NCI-H187 (cell line): ENCODE measurements around the gene OR2A2.
A peak's percentile ranks its signal among the peaks of the same experiment; 100 is the strongest.
"Not testable (repeated sequence)": the region's sequence is repeated elsewhere in the genome, so short reads cannot be mapped to it uniquely, and the experiment has no call there.

ENCODE experiments used
- DNase-seq, 2 experiments: peaks; one replicate each; lab custom pipeline; 2025; lab: John Stamatoyannopoulos, UW

Gene OR2A2, protein sequence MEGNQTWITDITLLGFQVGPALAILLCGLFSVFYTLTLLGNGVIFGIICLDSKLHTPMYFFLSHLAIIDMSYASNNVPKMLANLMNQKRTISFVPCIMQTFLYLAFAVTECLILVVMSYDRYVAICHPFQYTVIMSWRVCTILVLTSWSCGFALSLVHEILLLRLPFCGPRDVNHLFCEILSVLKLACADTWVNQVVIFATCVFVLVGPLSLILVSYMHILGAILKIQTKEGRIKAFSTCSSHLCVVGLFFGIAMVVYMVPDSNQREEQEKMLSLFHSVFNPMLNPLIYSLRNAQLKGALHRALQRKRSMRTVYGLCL

DNA sequence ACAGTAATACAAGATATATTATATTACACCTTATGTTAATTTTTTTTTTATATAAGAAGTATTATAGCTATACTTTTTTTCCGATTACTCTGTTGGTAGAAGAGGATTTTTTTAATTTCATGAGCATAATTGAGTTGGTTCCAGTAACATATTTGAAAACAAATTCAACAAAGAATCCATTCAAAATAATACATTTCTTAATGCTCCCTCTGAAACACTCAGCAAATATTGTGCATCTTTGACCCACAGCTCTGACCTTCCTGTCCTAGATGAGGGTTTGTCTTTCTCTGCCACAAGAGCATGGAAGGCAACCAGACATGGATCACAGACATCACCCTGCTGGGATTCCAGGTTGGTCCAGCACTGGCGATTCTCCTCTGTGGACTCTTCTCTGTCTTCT, at the start of gene OR2A2:
Gene OR2A2, plus strand, starts transcription at position 301 of the 400 bp plus-strand sequence. Its CDS starts 0 bp downstream, at position 301.
- DNase-seq: no peak

DNA sequence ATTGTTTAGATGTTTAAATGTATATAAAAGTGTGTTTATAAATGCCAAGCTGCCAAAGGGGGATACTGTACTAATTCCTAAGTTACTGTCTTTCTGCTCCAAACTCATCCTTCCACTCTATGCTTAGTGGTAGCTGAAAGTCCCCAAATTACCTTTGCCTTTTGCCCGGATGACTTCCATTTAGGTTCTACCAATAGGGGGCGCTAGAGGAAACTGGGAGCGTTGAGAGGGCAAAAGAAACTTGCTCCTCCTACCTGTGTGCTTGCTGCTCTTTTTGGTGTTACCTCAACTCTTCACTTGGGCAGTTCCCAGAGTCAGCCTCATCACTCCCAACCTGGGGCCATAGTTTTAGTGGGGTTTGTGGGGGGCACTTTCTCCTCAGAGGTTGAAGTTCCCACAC, 45.7 kb upstream of the OR2A2 start:
- no peak for DNase-seq

DNA sequence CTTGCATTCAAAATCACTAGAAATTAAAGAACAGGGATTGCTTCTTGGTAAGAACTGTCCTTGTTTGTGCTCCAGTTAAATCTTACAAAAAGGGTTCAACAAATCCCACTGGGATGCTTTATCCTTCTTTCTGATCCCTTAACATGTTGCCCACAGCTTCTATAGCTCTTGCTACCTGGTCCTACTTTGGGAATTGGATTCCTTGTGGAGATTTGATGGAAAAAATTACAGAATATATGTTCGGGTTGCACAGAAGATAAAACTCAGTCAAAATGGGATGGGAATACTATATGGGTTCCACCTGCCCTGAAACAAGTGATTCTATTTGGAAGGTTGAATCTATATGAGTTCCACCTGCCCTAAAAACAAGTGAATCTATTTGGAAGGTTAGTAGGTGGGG, 39.9 kb upstream of the OR2A2 start, which contains the start of gene OR2A25:
Gene OR2A25, plus strand, starts transcription at position 301 of the 400 bp plus-strand sequence. CDS start 4,409 bp downstream, outside the sequence.
- DNase-seq: no peak

DNA sequence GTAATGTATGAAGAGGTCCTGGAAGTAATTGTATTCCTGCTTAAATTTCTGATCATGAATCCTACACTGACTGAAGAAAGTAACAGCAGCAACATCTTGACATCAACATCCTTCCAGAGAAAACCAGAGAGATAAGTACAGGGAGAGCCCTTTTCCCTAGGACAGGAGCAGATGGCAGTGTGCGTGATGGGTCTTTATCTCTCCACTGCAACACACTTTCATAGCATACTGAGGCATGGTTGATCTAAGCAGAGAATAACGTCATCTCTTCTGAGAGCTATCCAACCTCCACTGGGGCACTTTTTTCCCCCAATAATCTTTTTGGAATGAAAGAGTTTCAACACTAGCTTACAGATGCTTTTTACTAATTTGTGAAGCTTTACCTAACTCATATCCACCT, 39.4 kb upstream of the OR2A2 start:
- DNase-seq: no peak

DNA sequence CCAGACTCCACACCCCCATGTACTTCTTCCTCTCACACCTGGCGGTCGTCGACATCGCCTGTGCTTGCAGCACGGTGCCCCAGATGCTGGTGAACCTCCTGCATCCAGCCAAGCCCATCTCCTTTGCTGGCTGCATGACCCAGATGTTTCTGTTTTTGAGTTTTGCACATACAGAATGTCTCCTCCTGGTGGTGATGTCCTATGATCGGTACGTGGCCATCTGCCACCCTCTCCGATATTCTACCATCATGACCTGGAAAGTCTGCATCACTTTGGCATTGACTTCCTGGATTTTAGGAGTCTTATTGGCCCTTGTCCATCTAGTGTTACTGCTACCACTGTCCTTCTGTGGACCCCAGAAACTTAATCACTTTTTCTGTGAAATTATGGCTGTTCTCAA, 35.0 kb upstream of the OR2A2 start:
- no peak for DNase-seq

DNA sequence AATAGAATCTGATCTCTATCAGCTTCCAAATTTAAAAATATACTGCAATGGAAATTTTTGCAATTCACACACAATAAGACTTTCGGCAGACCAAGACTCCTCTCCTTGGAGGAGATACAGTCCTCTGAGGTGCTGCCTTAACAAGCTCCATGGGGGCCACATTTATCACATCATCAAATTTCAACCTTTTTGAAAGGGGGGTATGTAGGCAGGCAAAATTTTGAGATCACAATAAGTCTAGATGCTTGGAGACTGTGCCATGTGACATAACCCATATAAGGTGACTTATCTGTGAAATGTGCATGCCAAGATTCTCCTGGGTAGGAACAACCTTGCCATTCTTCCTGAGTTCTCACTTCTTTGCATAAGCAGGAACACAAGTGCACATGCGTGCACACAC, 23.4 kb upstream of the OR2A2 start, which contains the start of gene OR2A12:
Gene OR2A12, plus strand, starts transcription at position 301 of the 400 bp plus-strand sequence. CDS start 8,830 bp downstream, outside the sequence.
- DNase-seq: no peak

DNA sequence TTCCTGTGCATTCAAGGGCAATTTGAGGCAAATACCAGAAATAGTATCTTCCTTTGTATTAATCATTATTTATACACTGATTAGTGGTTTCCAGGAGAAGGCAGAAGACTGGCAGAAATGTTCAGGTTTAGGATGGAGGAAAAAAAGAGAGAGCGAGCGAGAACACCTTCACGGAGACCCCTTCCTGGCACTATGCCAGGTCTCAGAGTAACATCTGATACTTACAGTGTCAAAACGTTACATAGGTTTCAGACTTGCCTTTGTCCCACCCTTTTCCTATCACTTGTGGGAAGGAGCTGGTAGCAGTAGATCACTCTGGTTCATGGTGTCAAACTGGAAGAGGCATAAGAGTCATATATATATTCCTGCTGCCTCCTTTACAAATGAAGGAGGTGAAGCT, 22.7 kb upstream of the OR2A2 start:
- no peak for DNase-seq

DNA sequence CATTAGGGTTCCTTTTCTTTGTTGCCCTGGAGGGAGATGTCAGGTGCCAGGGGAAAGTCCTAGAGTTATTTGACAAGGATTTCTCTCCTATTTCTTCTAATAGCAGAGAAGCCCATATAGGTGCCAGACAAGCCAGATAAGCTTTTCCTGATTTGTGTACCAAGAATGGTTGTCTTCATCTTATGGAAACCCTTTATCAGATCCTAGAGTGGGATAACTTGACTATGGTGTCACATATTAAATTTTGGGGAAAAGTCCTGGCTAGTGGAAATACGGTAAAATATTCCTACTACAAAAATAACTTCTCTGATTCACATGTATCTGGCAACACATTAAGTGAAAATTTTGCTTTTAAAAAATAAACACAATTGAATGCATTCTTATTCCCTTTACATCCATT, 22.2 kb upstream of the OR2A2 start:
- DNase-seq: no peak

DNA sequence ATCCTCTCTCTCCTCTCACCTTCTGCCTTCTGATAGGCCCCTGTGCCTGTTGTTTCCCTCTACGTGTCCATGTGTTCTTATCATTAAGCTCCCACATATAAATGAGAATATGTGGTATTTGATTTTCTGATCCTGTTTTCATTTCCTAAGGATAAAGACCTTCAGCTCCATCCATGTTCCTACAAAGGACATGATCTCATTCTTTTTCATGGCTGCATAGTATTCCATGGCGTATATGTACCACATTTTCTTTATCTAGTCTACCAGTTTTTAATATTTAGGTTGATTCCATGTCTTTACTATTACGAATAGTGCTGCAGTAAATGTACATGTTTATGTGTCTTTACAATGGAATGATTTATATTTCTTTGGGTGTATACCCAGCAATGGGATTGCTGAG, 18.7 kb upstream of the OR2A2 start:
- DNase-seq: no peak

DNA sequence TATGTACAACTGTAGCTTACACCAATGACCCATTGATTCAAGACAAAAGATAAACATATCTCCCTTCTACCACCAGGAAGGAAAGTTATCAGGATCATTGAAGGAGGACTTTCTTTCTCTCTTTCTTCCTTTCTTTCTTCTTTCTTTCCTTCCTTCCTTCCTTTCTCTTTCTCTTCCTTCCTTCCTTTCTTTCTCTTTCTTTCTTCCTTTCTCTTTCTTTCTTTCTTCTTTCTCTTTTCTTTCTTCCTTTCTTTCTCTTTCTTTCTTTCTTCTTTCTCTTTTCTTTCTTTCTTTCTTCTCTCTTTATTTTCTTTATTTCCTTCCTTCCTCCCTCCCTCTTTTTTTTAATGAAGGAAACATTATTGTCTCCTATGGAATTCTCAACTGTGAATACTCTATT, 10.6 kb upstream of the OR2A2 start:
- DNase-seq: no peak

DNA sequence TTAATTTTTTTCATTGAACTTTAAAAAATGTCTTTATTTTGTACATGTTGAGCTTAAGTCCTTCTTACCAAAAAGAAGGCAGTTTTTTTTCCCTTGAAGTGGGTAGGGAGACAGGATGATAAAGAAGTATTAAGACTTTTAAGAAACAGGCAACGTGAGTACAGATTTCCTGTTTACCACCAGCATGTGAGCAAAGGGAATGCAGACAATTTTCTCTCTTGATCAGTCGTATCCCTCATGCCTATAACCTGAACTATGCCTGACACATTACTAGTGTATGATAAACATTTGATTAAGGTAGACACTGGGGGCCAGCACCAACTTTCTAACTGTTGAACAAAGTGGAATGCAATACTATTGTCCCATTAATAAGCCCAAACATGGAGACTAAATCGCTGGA, 8.8 kb upstream of the OR2A2 start:
- no peak for DNase-seq

DNA sequence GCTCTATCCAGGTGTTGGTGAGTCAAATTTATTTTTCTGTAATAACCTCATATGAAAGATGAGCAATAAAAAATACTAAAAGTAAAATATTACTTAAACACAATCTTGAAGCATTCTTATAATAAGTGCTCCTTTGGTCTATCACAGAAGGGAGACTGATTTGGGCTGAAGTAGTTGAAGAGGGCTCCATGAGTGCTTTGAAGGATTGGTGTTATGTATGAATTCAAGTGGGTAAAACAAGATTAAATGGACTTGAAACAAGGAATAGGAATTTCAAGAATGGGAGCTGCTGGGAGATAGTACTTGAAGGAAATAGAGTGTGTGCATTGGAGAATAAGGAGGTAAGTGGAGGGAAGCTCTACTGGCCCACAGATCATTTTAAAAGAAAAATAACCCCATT, 7.3 kb upstream of the OR2A2 start:
- DNase-seq: peak; percentile 5 to 49

DNA sequence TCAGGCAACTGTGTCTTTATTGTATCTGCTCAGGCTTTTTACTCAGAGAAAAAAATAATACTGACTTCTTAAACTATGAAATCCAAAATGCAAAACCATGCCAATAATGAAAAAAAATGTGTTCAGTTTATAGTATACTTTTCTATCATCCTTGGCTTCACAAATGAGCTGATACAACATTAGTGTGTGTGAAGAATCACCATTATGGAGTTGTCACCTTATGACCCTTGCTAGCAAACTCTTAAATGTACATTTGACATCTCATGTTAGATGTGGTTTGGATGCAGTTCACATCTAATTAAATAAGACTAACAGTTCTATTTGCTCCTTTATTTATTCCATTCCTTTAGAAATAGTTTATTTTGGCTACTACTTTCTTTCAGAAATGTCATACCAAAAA, 4.2 kb upstream of the OR2A2 start:
- no peak for DNase-seq

DNA sequence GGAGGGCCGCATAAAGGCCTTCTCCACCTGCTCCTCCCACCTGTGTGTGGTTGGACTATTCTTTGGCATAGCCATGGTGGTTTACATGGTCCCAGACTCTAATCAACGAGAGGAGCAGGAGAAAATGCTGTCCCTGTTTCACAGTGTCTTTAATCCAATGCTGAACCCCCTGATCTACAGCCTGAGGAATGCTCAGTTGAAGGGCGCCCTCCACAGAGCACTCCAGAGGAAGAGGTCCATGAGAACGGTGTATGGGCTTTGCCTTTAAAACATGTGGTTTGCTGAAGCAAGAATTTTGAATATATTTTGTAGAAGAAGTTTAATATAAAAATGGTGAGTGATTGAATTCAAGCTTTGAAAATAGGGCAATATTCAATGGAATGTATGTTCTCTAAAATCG, 889 bp downstream of the OR2A2 start:
- DNase-seq: no peak

DNA sequence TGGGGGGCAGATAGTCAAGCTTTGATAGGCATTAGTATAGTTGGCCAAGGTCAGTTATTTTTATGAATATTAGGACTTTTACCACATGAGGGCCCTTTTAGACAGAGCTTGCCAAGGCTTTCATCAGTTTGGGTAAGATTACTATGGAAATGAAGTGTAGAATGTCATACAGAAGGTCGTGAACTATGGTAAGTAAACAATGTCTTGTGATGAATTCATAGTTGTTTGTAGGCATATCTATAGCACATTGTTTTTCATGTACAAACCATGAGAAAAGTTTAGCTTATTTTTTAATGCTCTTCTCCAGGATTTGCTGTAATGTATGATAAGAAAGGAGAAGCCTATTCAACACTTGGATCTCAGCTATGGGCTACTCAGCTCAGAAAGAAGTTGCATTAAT, 4.3 kb downstream of the OR2A2 start:
- DNase-seq: no peak

DNA sequence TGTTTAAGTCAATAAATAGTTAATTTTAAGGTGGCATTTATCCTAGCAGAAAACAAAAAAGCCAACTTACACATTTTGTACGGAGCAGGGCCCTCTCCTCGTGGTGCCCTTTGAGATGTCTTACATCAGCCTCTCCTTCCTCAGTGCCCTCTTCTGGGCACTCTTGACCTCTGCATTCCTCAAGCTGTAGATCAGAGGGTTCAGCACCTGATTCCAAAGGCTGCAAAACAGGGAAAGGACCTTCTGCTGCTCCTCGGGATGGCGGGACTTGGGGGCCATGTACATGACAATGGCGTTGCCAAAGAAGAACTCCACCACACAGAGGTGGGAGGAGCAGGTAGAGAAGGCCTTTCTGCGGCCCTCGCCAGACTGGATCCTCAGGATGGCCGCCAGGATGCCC, 9.0 kb downstream of the OR2A2 start:
- no peak for DNase-seq

DNA sequence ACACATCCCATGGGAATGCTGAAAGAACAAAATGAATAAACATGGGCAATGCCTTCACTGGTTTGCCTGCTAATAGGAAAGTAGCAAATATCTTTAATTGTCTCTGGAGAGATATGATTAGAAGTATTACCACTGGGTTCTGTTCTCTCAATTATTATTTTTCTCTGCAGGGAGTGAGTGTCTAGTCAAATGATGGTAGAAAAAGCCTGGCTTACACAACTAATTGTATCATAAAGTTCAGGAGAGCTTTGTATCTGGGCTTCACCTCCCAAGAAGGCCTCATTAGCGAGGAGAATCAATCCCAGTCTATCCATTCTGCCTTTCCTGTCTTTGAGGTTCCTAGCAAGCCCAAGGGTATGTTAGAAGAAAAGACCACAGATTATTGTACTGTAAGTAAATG, 13.5 kb downstream of the OR2A2 start, which contains the start of gene OR2A14:
Gene OR2A14, plus strand, starts transcription at position 301 of the 400 bp plus-strand sequence. CDS start 5,937 bp downstream, outside the sequence.
- no peak for DNase-seq

DNA sequence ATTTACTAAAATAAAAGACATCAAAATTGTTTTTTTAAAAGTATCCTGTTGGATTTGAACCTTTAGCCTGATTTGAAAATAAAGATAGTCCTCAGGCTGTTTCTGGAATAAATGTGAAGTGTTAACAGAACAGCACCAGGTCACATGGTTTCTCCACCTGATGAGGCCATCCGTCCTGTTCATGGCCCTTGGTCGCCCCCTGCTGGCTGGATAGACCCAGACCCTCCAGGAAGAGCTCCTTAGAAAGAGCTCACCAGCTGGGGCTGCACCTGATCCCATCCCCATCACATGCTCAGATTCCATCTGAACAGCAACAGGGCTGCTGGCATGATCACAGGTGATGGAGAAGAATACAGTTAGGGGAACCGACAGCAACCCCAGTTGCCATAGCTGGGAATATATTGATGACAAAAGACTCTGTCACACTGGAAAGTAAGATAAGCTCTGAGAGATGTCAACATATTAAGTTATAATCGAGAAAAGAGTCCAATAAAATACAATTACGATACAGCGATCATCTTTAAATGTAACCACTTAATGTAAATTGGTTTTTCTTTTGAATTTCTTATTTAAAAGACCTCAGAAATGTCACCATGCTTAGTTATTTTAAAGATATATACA, 18.4 kb downstream of the OR2A2 start:
- peak; percentile 40 to 49 for DNase-seq

DNA sequence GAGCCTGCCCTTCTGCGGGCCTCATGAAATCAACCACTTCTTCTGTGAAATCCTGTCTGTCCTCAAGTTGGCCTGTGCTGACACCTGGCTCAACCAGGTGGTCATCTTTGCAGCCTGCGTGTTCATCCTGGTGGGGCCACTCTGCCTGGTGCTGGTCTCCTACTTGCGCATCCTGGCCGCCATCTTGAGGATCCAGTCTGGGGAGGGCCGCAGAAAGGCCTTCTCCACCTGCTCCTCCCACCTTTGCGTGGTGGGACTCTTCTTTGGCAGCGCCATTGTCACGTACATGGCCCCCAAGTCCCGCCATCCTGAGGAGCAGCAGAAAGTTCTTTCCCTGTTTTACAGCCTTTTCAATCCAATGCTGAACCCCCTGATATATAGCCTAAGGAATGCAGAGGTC, 20.2 kb downstream of the OR2A2 start:
- not testable (repeated sequence) for DNase-seq

DNA sequence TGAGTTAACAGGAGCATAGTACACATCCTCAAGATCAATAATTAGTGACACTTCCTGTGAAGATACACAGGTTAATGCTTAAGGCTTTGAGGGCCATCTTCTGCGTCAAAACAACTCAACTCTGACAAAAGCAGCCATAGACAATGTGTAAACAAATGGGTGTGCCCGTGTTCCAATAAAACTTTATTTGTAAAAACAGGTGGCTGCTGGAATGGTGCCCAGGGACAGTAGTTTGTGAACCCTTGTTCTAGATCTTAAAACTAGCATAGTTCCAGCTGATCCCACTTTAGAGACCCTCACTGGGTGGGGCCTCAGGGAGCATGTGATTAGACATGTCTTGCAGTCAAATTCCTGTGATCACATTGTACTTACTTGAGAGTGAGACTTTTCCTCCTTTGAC, 21.3 kb downstream of the OR2A2 start:
- DNase-seq: no peak

DNA sequence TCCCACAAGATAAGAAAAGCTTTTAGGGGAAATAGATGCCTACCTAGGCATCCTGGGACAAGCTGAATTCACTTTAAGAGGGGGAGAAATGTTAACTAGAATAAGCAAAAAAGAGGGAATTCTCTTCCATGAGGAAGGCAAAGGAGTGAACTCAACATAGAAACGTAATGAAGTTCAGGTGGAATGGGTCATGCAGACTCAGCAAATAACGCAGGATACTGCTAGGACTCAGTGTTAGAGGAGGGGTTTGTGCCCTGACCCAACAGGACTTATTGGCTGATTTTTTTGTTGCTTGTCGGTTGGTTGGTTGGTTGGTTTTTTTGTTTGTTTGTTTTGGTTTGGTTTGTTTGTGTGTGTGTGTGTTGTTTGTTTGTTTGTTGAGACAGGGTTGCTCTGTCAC, 22.9 kb downstream of the OR2A2 start:
- no peak for DNase-seq

DNA sequence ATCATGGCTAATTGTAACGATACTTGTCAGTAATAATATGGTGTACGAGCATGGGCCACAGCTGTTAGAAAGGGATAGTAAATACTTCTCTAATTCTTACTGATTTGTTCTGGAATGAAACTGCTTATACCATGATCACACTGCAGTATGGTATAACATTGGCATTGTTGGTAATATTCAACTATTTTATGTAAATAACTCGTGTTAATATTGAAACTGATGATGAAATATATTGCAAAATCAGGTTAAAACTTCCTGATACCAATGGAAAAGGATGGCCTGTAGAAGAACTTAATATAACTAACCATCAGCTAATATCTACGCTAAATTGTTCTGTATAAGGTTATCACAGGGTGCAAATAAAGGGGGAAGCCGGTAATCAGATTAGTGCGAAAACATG, 23.9 kb downstream of the OR2A2 start:
- DNase-seq: no peak

DNA sequence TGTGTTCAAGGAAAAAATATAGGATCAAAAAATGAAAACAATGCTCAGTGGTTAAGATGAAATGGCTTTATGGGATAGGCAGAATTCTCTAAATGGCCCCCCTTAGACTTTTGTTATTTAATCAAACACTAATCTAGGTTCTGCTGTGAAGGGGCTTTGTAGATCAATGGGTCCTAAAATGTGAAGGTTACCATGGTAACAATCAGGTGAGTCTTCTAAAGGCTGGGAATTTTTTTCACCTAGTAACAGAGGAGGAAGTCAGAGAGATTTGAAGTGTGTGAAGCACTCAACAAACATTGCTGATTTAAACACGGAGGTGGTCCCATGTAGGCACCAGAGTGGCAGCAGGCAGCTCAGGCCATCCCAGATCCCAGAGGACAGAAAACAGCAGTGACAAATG, 24.7 kb downstream of the OR2A2 start:
- DNase-seq: no peak

DNA sequence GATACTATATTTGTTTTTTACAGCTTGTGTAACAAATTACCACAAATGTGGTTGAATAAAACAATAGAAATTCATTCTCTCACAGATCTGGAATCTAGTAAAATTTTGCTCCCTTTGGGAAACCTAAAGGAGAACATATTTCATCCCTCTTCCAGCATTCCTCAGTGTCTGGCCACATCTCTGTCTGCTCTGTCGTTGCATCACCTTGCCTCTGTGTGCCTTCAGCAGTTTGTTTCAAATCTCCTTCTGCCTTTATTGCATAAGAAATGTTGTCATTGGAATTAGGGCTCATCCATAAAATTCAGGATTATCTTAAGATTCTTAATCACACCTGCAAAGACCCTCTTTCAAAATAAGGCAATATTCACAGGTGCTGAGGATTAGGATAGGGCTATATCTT, 28.1 kb downstream of the OR2A2 start:
- no peak for DNase-seq
